Measurements from ENCODE around the gene OPA1.

OPA1 gene

DNA sequence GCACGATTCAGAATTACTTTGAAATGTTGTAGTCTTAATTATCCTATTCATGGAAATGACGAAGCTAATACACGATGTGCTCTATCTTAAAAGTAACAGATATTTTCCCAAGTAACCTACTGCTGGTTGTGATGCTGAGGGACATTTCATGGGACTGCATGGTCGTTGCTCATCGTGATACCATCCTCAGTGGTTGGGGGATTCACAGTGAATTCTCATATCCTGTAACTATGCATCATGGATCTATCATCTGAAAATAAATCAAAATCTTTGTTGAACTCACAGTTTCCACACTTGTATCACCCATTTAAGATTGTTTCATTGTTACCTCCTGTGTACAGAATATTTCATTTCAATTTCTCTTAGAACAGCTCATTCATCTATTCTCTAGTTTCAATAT lies 84.7 kb downstream of the OPA1 start:
- Histone ChIP-seq H3K4me2 (ENCODE audit: low read depth, low read length) (no peak overlapping the region), H3K9me2 (replicated peaks; ENCODE audit: insufficient read depth, low read length) (no peaks in the 10 kb centered on the region), H3K79me2 (ENCODE audit: low read length) (no peaks in the 10 kb centered on the region), H3K9ac (ENCODE audit: low read length) (no peak overlapping the region), H4K20me1 (ENCODE audit: insufficient read depth, low read length) (no peaks in the 10 kb centered on the region), H3K36me3 (replicated peaks; ENCODE audit: insufficient read depth, low read length) (0 out of 2 replicates have a peak, but pooled peaks cover 5% of the 10 kb centered on the region), H3K27me3 (replicated peaks; ENCODE audit: insufficient read depth, low read length) (no peaks in the 10 kb centered on the region), H3K4me1 (ENCODE audit: low read length) (no peaks in the 10 kb centered on the region), H3K27ac (ENCODE audit: low read length) (no peak overlapping the region), H3K4me3 (ENCODE audit: low read length) (no peak overlapping the region), H3K9me3 (replicated peaks; ENCODE audit: insufficient read depth, low read length) (no peaks in the 10 kb centered on the region), H2AFZ (ENCODE audit: low read length) (no peak overlapping the region), H3F3A (ENCODE audit: insufficient read depth, low read length) (no peaks in the 10 kb centered on the region)
- no peak for TF ChIP-seq EZH2phosphoT487 (IDR thresholded peaks at IDR 0.05; ENCODE audit: low read length)
- TF ChIP-seq, protein P1, sequence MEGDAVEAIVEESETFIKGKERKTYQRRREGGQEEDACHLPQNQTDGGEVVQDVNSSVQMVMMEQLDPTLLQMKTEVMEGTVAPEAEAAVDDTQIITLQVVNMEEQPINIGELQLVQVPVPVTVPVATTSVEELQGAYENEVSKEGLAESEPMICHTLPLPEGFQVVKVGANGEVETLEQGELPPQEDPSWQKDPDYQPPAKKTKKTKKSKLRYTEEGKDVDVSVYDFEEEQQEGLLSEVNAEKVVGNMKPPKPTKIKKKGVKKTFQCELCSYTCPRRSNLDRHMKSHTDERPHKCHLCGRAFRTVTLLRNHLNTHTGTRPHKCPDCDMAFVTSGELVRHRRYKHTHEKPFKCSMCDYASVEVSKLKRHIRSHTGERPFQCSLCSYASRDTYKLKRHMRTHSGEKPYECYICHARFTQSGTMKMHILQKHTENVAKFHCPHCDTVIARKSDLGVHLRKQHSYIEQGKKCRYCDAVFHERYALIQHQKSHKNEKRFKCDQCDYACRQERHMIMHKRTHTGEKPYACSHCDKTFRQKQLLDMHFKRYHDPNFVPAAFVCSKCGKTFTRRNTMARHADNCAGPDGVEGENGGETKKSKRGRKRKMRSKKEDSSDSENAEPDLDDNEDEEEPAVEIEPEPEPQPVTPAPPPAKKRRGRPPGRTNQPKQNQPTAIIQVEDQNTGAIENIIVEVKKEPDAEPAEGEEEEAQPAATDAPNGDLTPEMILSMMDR (IDR thresholded peaks at IDR 0.05; ENCODE audit: low read length): no peak
- no peak for TF ChIP-seq EZH2 (optimal IDR thresholded peaks at IDR 0.05; ENCODE audit: low read depth, low read length)
- DNase-seq: no peak

DNA sequence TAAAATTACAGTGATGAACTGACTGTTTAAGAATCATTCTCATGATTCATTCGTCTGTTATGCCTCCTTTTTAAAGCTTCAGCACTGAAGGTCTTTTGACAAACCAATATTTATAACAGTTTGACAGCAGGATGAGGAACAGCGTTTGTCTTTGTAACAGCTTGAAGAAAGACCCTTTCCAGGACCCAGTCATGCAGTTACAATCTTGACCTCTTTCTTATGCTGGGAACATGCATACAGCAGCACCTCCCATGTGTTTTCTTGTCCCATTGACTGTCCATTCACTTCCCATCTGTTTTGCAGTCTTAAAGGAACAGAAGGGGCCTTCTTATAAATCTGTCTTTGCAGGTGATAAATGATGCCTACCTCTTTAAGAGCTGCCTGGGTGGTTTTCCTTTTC lies 87.2 kb downstream of the OPA1 start:
- H3K9me3 ChIP-seq (replicated peaks; ENCODE audit: insufficient read depth, low read length): no peaks in the 10 kb centered on the region
- no peaks in the 10 kb centered on the region for H3K4me1 ChIP-seq (ENCODE audit: low read length)
- DNase-seq: no peak
- H4K20me1 ChIP-seq (ENCODE audit: insufficient read depth, low read length): no peaks in the 10 kb centered on the region
- no peaks in the 10 kb centered on the region for H3K79me2 ChIP-seq (ENCODE audit: low read length)
- H3K4me2 ChIP-seq (ENCODE audit: low read depth, low read length): no peak overlapping the region
- H3K9me2 ChIP-seq (replicated peaks; ENCODE audit: insufficient read depth, low read length): no peaks in the 10 kb centered on the region
- no peak overlapping the region for H3K27ac ChIP-seq (ENCODE audit: low read length)
- 0 out of 2 replicates have a peak, but pooled peaks cover 5% of the 10 kb centered on the region for H3K36me3 ChIP-seq (replicated peaks; ENCODE audit: insufficient read depth, low read length)
- H3K9ac ChIP-seq (ENCODE audit: low read length): no peak overlapping the region
- no peak overlapping the region for H3K4me3 ChIP-seq (ENCODE audit: low read length)
- no peaks in the 10 kb centered on the region for H3F3A ChIP-seq (ENCODE audit: insufficient read depth, low read length)
- no peaks in the 10 kb centered on the region for H3K27me3 ChIP-seq (replicated peaks; ENCODE audit: insufficient read depth, low read length)
- TF ChIP-seq EZH2 (optimal IDR thresholded peaks at IDR 0.05; ENCODE audit: low read depth, low read length) (no peak), EZH2phosphoT487 (IDR thresholded peaks at IDR 0.05; ENCODE audit: low read length) (no peak)
- TF ChIP-seq, protein P1 (IDR thresholded peaks at IDR 0.05; ENCODE audit: low read length): no peak
- no peak overlapping the region for H2AFZ ChIP-seq (ENCODE audit: low read length)

DNA sequence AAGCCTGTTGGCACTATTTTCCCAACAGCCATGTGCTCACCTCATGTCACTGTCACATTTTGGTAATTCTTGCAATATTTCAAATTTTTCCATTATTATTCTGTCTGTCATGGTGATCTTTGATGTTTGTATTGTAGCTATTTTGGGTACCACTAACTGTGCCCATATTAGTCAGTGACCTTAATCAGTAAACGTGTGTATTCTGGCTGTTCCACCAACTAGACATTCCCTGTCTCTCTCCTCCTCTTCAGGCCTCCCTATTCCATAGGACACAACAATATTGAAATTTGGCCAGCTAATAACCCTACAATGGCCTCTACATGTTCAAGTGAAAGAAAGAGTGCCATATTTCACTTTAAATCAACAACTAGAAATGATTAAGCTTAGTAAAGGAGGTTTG lies 88.6 kb downstream of the OPA1 start:
- DNase-seq: no peak
- no peaks in the 10 kb centered on the region for H3K27me3 ChIP-seq (replicated peaks; ENCODE audit: insufficient read depth, low read length)
- H3K4me1 ChIP-seq (ENCODE audit: low read length): no peaks in the 10 kb centered on the region
- TF ChIP-seq, protein P1 (IDR thresholded peaks at IDR 0.05; ENCODE audit: low read length): no peak
- TF ChIP-seq EZH2phosphoT487 (IDR thresholded peaks at IDR 0.05; ENCODE audit: low read length) (no peak), EZH2 (optimal IDR thresholded peaks at IDR 0.05; ENCODE audit: low read depth, low read length) (no peak)
- H2AFZ ChIP-seq (ENCODE audit: low read length): no peak overlapping the region
- 0 out of 2 replicates have a peak, but pooled peaks cover 5% of the 10 kb centered on the region for H3K36me3 ChIP-seq (replicated peaks; ENCODE audit: insufficient read depth, low read length)
- no peak overlapping the region for H3K9ac ChIP-seq (ENCODE audit: low read length)
- no peak overlapping the region for H3K27ac ChIP-seq (ENCODE audit: low read length)
- no peak overlapping the region for H3K4me3 ChIP-seq (ENCODE audit: low read length)
- H3F3A ChIP-seq (ENCODE audit: insufficient read depth, low read length): no peaks in the 10 kb centered on the region
- no peaks in the 10 kb centered on the region for H3K9me3 ChIP-seq (replicated peaks; ENCODE audit: insufficient read depth, low read length)
- H3K79me2 ChIP-seq (ENCODE audit: low read length): no peaks in the 10 kb centered on the region
- H3K9me2 ChIP-seq (replicated peaks; ENCODE audit: insufficient read depth, low read length): no peaks in the 10 kb centered on the region
- H4K20me1 ChIP-seq (ENCODE audit: insufficient read depth, low read length): no peaks in the 10 kb centered on the region
- no peak overlapping the region for H3K4me2 ChIP-seq (ENCODE audit: low read depth, low read length)
